SU-DHL-6 (cell line): ENCODE measurements around the gene GSK3A.

Experiments used
- H2AFZ ChIP-seq: fragments of 200-600 bp; sonication (generic); 2 replicates; pipeline ENCODE4 v1.6.1; 2014; ENCODE audit warnings: low read depth, mild to moderate bottlenecking, moderate library complexity, mixed read lengths, antibody characterized with exemption, low read length; ENCODE audit not compliant: severe bottlenecking
- H3F3A ChIP-seq: fragments of 200-600 bp; shearing (Covaris generic); 2 replicates; pipeline ENCODE4 v1.6.0; 2016; ENCODE audit warnings: antibody characterized with exemption, mild to moderate bottlenecking; ENCODE audit not compliant: insufficient read depth
- H3K27ac ChIP-seq: fragments of 200-600 bp; sonication (generic); 2 replicates; pipeline ENCODE4 v1.5.1; 2016; ENCODE audit warnings: low read depth, mild to moderate bottlenecking, low read length, moderate library complexity, mixed read lengths
- H3K27me3 ChIP-seq: fragments of 200-600 bp; sonication (generic), shearing (Covaris generic); 2 replicates; pipeline ENCODE4 v1.6.0; 2014; ENCODE audit warnings: mild to moderate bottlenecking, low read length
- H3K36me3 ChIP-seq: fragments of 200-600 bp; sonication (generic); 2 replicates; pipeline ENCODE4 v1.6.1; 2014; ENCODE audit warnings: mild to moderate bottlenecking, low read length, mixed read lengths
- H3K4me2 ChIP-seq: fragments of 300-600, 200-600 bp; shearing (Covaris generic), sonication (generic); 2 replicates; pipeline ENCODE4 v1.6.0; 2014; ENCODE audit warnings: low read length, low read depth, mild to moderate bottlenecking; ENCODE audit not compliant: poor library complexity, severe bottlenecking
- H3K4me3 ChIP-seq: fragments of 200-600 bp; sonication (generic); 2 replicates; pipeline ENCODE4 v1.5.1; 2014; ENCODE audit warnings: antibody characterized with exemption, low read length, mild to moderate bottlenecking, mixed read lengths; ENCODE audit not compliant: insufficient read depth, poor library complexity, severe bottlenecking
- H3K79me2 ChIP-seq: fragments of 200-600 bp; sonication (generic); 2 replicates; pipeline ENCODE4 v1.6.1; 2014; ENCODE audit warnings: mild to moderate bottlenecking, low read length, moderate library complexity; ENCODE audit not compliant: insufficient read depth
- H3K9ac ChIP-seq: fragments of 200-600 bp; sonication (generic); 2 replicates; pipeline ENCODE4 v1.7.0; 2014; ENCODE audit warnings: mild to moderate bottlenecking, low read length
- H3K9me2 ChIP-seq: fragments of 200-600 bp; sonication (generic); replicated peaks from 2 replicates; pipeline ENCODE4 v1.6.1; 2014; ENCODE audit warnings: low read length; ENCODE audit not compliant: insufficient read depth
- H3K9me3 ChIP-seq: fragments of 200-600 bp; sonication (generic); 2 replicates; pipeline ENCODE4 v1.6.1; 2014; ENCODE audit warnings: low read length, mixed read lengths; ENCODE audit not compliant: insufficient read depth
- H4K20me1 ChIP-seq: fragments of 200-600 bp; sonication (generic); 2 replicates; pipeline ENCODE4 v1.6.1; 2014; ENCODE audit warnings: low read depth, mild to moderate bottlenecking, antibody characterized with exemption, low read length, moderate library complexity, mixed read lengths
- EZH2phosphoT487 ChIP-seq: fragments of 200-600 bp; sonication (generic), shearing (Covaris generic); conservative IDR thresholded peaks from 2 replicates; pipeline ENCODE4 v1.6.1; 2018; ENCODE audit warnings: mild to moderate bottlenecking, antibody characterized with exemption, low read length, moderate library complexity, mixed read lengths
- TF ChIP-seq, protein P1 (sequence below): fragments of 200-600 bp; sonication (generic); IDR thresholded peaks from one replicate; pipeline ENCODE4 v1.5.1; 2017; ENCODE audit warnings: antibody characterized with exemption, mild to moderate bottlenecking, low read length, moderate library complexity; ENCODE audit not compliant: insufficient read depth, poor library complexity, severe bottlenecking

GSK3A gene

DNA sequence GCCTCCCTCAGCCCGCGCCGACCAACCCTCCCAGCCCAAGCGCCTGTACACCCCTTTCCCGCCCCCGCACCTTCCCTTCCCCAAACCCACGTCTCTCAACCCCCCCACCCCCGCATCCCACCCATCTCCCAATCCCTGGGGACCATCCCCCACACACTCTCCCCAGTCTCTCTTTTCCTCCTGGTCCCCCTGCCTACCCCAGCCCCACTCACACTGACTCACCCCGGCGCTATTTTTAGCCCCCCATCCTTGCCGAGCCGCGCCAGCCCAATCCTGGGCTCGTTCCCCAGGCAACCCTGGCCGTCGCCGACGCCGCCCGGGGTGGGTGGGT, 38.4 kb upstream of the GSK3A start:
- TF ChIP-seq EZH2phosphoT487 = no peak
- TF ChIP-seq, protein P1, sequence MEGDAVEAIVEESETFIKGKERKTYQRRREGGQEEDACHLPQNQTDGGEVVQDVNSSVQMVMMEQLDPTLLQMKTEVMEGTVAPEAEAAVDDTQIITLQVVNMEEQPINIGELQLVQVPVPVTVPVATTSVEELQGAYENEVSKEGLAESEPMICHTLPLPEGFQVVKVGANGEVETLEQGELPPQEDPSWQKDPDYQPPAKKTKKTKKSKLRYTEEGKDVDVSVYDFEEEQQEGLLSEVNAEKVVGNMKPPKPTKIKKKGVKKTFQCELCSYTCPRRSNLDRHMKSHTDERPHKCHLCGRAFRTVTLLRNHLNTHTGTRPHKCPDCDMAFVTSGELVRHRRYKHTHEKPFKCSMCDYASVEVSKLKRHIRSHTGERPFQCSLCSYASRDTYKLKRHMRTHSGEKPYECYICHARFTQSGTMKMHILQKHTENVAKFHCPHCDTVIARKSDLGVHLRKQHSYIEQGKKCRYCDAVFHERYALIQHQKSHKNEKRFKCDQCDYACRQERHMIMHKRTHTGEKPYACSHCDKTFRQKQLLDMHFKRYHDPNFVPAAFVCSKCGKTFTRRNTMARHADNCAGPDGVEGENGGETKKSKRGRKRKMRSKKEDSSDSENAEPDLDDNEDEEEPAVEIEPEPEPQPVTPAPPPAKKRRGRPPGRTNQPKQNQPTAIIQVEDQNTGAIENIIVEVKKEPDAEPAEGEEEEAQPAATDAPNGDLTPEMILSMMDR = no peak
- H2AFZ ChIP-seq = no peak overlapping the region

DNA sequence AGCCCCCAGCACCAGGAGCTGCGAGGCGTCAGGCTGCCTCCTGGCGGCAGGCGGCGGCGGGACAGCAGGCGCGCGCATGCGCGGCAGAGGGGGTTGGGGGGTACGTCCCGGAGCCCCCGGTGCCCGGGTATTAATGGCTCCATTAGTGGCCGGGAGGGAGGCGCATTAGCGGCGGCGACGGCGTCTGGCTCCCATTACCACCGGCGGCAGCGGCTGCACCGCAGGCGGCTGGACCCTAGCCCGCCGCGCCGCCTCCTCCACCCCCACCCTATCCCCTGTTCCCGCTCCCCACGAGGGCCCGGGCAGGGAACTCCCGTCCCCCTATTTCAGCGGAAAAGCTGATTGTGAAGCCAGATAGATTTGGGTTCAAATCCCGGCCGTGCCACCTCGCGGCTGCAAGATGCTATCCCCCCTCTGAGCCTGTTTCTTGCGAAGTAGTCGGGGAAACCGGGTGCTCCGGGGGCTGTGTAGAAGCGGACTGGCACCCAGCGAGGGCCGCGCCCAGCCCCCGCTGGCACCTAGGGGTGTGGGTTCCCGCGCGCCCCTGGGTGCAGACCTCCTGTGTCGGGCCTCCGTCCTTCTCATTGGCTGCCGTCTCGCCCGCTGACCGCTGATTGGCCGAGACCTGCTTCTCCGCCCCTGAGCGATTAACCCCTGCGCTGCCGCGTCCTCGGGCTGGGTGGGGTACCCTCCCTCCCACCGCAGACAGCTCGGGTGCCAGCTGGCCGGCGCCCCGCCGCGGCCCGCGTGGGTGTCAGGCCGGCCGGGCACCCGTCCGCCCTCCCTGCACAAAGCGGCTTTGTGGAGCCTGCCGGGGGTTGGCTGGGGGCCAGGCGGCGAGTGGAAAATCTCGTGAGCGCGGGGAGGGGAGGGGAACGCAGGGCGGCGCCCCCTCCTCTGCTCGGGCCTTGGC, 37.8 kb upstream of the GSK3A start:
- H3K27me3 ChIP-seq = no peaks in the 10 kb centered on the region
- H3K4me2 ChIP-seq = peak overlapping the region; percentile 62
- TF ChIP-seq EZH2phosphoT487 = no peak
- TF ChIP-seq, protein P1 = peak; percentile 69
- no peaks in the 10 kb centered on the region for H4K20me1 ChIP-seq
- H3K27ac ChIP-seq = peak overlapping the region; percentile 89
- H3F3A ChIP-seq = peaks cover 30% of the 10 kb centered on the region
- no peaks in the 10 kb centered on the region for H3K36me3 ChIP-seq
- peak overlapping the region; percentile 82 for H3K4me3 ChIP-seq
- H3K9me2 ChIP-seq = no peaks in the 10 kb centered on the region
- H3K9ac ChIP-seq = peak overlapping the region; percentile 91
- peaks cover 7% of the 10 kb centered on the region; the same call in 1 of the 2 replicates for H3K79me2 ChIP-seq
- no peaks in the 10 kb centered on the region for H3K9me3 ChIP-seq
- no peak overlapping the region for H2AFZ ChIP-seq

More for the DNA sequence above, 38.4 kb upstream of the GSK3A start:
- peak overlapping the region; percentile 82 for H3K4me3 ChIP-seq
- H3K27me3 ChIP-seq = no peaks in the 10 kb centered on the region
- peaks cover 29% of the 10 kb centered on the region for H3F3A ChIP-seq
- peaks cover 13% of the 10 kb centered on the region; the same call in 1 of the 2 replicates for H3K79me2 ChIP-seq
- no peaks in the 10 kb centered on the region for H3K36me3 ChIP-seq
- peak overlapping the region; percentile 62 for H3K4me2 ChIP-seq
- H3K9ac ChIP-seq = peak overlapping the region; percentile 91
- H3K9me3 ChIP-seq = no peaks in the 10 kb centered on the region
- H4K20me1 ChIP-seq = no peaks in the 10 kb centered on the region
- H3K27ac ChIP-seq = peak overlapping the region; percentile 89
- H3K9me2 ChIP-seq = no peaks in the 10 kb centered on the region

DNA sequence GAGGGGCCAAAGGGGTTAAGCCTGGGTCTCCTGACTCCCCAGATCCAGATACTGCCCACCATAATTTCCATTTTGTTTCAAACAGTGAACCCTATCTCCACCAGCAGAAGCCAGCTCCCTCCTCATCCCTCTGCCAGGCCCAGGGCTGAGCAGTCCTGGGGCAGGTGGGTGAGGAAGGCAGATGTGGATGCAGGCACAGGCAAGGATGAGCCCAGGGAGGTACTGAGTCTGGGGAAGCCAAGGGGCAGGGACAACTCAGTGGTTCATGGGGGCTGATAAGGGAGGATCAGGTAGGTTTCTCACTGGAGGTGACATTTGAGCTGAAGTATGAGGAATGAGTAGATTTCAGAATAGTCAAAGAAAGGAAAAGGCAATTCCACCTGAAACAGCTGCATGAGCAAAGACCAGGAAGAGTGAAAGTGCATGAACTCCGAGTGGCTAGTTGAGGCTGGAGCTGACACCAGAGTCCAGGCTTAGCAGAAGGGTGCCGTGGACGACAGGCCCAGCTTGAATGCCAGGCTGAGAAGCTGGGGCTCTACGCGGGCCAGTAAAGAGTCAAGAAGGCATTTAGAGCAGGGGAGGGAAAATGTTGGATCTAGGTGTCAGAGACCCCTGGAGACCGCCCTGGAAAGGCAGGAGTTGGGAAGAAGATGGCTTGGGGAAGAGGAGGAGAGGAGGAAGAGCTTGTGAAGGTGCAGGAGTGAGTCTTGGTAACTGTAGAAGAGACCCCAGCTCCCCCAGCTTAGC, 36.9 kb upstream of the GSK3A start:
- Histone ChIP-seq H3K9me3 (no peaks in the 10 kb centered on the region), H4K20me1 (no peaks in the 10 kb centered on the region), H3K9ac (peak overlapping the region; percentile 91), H3K4me2 (peak overlapping the region; percentile 62), H2AFZ (no peak overlapping the region), H3K79me2 (no peaks in the 10 kb centered on the region), H3K27ac (peak overlapping the region; percentile 89), H3K27me3 (no peaks in the 10 kb centered on the region), H3K4me3 (peak overlapping the region; percentile 82), H3K9me2 (no peaks in the 10 kb centered on the region), H3K36me3 (no peaks in the 10 kb centered on the region), H3F3A (peaks cover 30% of the 10 kb centered on the region)
- TF ChIP-seq, protein P1 = no peak
- no peak for TF ChIP-seq EZH2phosphoT487
